H9 (cell line): ENCODE data around the gene PKNOX2. TPM values are rescaled to one million over a fixed set of nuclear protein-coding genes. Genes with fewer than 3 reads are reported as not detected.

Experiments
- DNase-seq: peaks from one replicate; pipeline ENCODE4 v3.0.0-alpha.2; 2017
- H2AFZ ChIP-seq: one replicate; pipeline ENCODE4 v1.6.1; 2013; ENCODE audit warnings: mild to moderate bottlenecking, low read length, control low read depth, moderate library complexity
- H2AK5ac ChIP-seq: 2 replicates; pipeline ENCODE4 v1.6.1; 2013; ENCODE audit warnings: low read length, control low read depth, mixed read lengths; ENCODE audit not compliant: insufficient read length
- H2BK120ac ChIP-seq: one replicate; pipeline ENCODE4 v1.6.1; 2013; ENCODE audit warnings: low read depth, mild to moderate bottlenecking, low read length, control low read depth, inconsistent platforms; ENCODE audit not compliant: poor library complexity, severe bottlenecking
- H2BK12ac ChIP-seq: 2 replicates; pipeline ENCODE4 v1.6.1; 2013; ENCODE audit warnings: low read length, control low read depth, mixed read lengths, low read depth; ENCODE audit not compliant: insufficient read length
- H2BK15ac ChIP-seq: 2 replicates; pipeline ENCODE4 v1.6.1; 2013; ENCODE audit warnings: low read depth, low read length, control low read depth
- H2BK20ac ChIP-seq: one replicate; pipeline ENCODE4 v1.6.1; 2013; ENCODE audit warnings: low read depth, mild to moderate bottlenecking, low read length, control low read depth, inconsistent platforms; ENCODE audit not compliant: poor library complexity, severe bottlenecking
- H2BK5ac ChIP-seq: 2 replicates; pipeline ENCODE4 v1.6.1; 2013; ENCODE audit warnings: low read length, control low read depth, mixed read lengths; ENCODE audit not compliant: insufficient read length
- H3K14ac ChIP-seq: 2 replicates; pipeline ENCODE4 v1.6.1; 2013; ENCODE audit warnings: low read length, control low read depth; ENCODE audit not compliant: insufficient read depth
- H3K18ac ChIP-seq: 2 replicates; pipeline ENCODE4 v1.6.1; 2013; ENCODE audit warnings: low read depth, mild to moderate bottlenecking, mixed read lengths, low read length, control low read depth; ENCODE audit not compliant: insufficient read length
- H3K23ac ChIP-seq: 2 replicates; pipeline ENCODE4 v1.6.1; 2013; ENCODE audit warnings: low read length, control low read depth, mixed read lengths, low read depth; ENCODE audit not compliant: insufficient read length
- H3K23me2 ChIP-seq: 2 replicates; pipeline ENCODE4 v1.6.1; 2013; ENCODE audit warnings: low read depth, mild to moderate bottlenecking, mixed read lengths, low read length, control low read depth; ENCODE audit not compliant: insufficient read length, poor library complexity, severe bottlenecking
- H3K27ac ChIP-seq: 2 replicates; pipeline ENCODE4 v1.5.1; 2013; ENCODE audit warnings: low read length, control low read depth, mixed read lengths, low read depth; ENCODE audit not compliant: insufficient read length
- H3K27me3 ChIP-seq: 2 replicates; pipeline ENCODE4 v1.6.1; 2013; ENCODE audit warnings: low read length, control low read depth, inconsistent platforms; ENCODE audit not compliant: insufficient read depth
- H3K4ac ChIP-seq: 2 replicates; pipeline ENCODE4 v1.6.1; 2013; ENCODE audit warnings: low read depth, mild to moderate bottlenecking, control low read depth, inconsistent platforms, low read length, moderate library complexity
- H3K4me1 ChIP-seq: 2 replicates; pipeline ENCODE4 v1.6.1; 2013; ENCODE audit warnings: low read length, control low read depth, inconsistent platforms; ENCODE audit not compliant: insufficient read depth
- H3K4me2 ChIP-seq: 2 replicates; pipeline ENCODE4 v1.6.1; 2013; ENCODE audit warnings: low read length, control low read depth, mixed read lengths; ENCODE audit not compliant: insufficient read length, insufficient read depth
- H3K56ac ChIP-seq: 2 replicates; pipeline ENCODE4 v1.6.1; 2013; ENCODE audit warnings: low read depth, mild to moderate bottlenecking, mixed read lengths, low read length, control low read depth; ENCODE audit not compliant: insufficient read length
- H3K79me1 ChIP-seq: 2 replicates; pipeline ENCODE4 v1.6.1; 2013; ENCODE audit warnings: low read depth, mild to moderate bottlenecking, moderate library complexity, low read length, control low read depth, inconsistent platforms; ENCODE audit not compliant: insufficient read depth, poor library complexity, severe bottlenecking
- H3K79me2 ChIP-seq: 2 replicates; pipeline ENCODE4 v1.6.1; 2013; ENCODE audit warnings: low read length, control low read depth, inconsistent platforms; ENCODE audit not compliant: insufficient read depth
- H3K9ac ChIP-seq: 2 replicates; pipeline ENCODE4 v1.6.1; 2013; ENCODE audit warnings: low read length, control low read depth, mixed read lengths; ENCODE audit not compliant: insufficient read length; ENCODE audit errors: extremely low read depth
- H3K9me3 ChIP-seq: one replicate; pipeline ENCODE4 v1.6.1; 2013; ENCODE audit warnings: low read depth, low read length, inconsistent platforms; ENCODE audit not compliant: control insufficient read depth
- H3T11ph ChIP-seq: one replicate; pipeline ENCODE4 v1.6.1; 2013; ENCODE audit warnings: mild to moderate bottlenecking, low read length, control low read depth, inconsistent platforms
- H4K20me1 ChIP-seq: one replicate; pipeline ENCODE4 v1.6.1; 2013; ENCODE audit not compliant: control insufficient read depth, insufficient read length, insufficient read depth
- H4K5ac ChIP-seq: 2 replicates; pipeline ENCODE4 v1.6.1; 2013; ENCODE audit warnings: low read depth, mild to moderate bottlenecking, mixed read lengths, low read length, control low read depth; ENCODE audit not compliant: insufficient read length
- H4K8ac ChIP-seq: replicated peaks from 2 replicates; pipeline ENCODE4 v1.6.1; 2013; ENCODE audit warnings: low read length, control low read depth, mixed read lengths, low read depth; ENCODE audit not compliant: insufficient read length
- H4K91ac ChIP-seq: 2 replicates; pipeline ENCODE4 v1.6.1; 2013; ENCODE audit warnings: low read depth, mild to moderate bottlenecking, moderate library complexity, mixed read lengths, low read length, control low read depth; ENCODE audit not compliant: insufficient read length
- H3K27ac Mint-ChIP-seq, 3 experiments: 2 replicates in 2 of 3; 3 replicates in 1 of 3; pipeline ENCODE4 v1.8.0; 2020 to 2021; ENCODE audit warnings: mixed read lengths in 3 of 3, mild to moderate bottlenecking in 1 of 3, moderate library complexity in 1 of 3
- H3K27me3 Mint-ChIP-seq: 2 replicates; pipeline ENCODE4 v1.8.0; 2021; ENCODE audit warnings: low read depth, mild to moderate bottlenecking, moderate library complexity, mixed read lengths
- H3K36me3 Mint-ChIP-seq, 3 experiments: 2 replicates in 2 of 3; 3 replicates in 1 of 3; pipeline ENCODE4 v1.8.0; 2020 to 2021; ENCODE audit warnings: low read depth in 3 of 3, mixed read lengths in 3 of 3; ENCODE audit not compliant: insufficient read depth in 1 of 3
- H3K4me1 Mint-ChIP-seq, 2 experiments: 2 replicates each; pipeline ENCODE4 v1.8.0; 2020; ENCODE audit warnings: mixed read lengths in 2 of 2
- H3K4me3 Mint-ChIP-seq, 2 experiments: 2 replicates in 1 of 2; 3 replicates in 1 of 2; pipeline ENCODE4 v1.8.0; 2020 to 2021; ENCODE audit warnings: mild to moderate bottlenecking in 2 of 2, mixed read lengths in 2 of 2, moderate library complexity in 1 of 2
- H3K9me3 Mint-ChIP-seq, 2 experiments: 2 replicates in 1 of 2; 3 replicates in 1 of 2; pipeline ENCODE4 v1.8.0; 2020; ENCODE audit warnings: mild to moderate bottlenecking in 2 of 2, mixed read lengths in 2 of 2, moderate library complexity in 1 of 2
- WGBS: extraction: QIAGEN DNeasy Blood & Tissue Kit; methylation state at CpG from one replicate; pipeline ENCODE4 v1.1.7; 2013; ENCODE audit warnings: missing lambda C conversion rate, low lambda C conversion rate, mixed read lengths; ENCODE audit not compliant: insufficient read length; ENCODE audit errors: extremely low coverage; 5-methylcytosine and 5-hydroxymethylcytosine counted together
- total RNA-seq: library from RNA; stranded (reverse); gene quantifications from 2 replicates; pipeline ENCODE4 v1.2.1, GENCODE V29; 2021
- TF ChIP-seq, protein P1 (sequence below): fragments of 200-600 bp; sonication (generic); conservative IDR thresholded peaks from 3 replicates; pipeline ENCODE4 v1.8.0; 2021; ENCODE audit warnings: antibody characterized with exemption, mild to moderate bottlenecking

Gene PKNOX2
- total RNA-seq, 1 experiment from 2014 or later = 1.3 TPM

DNA sequence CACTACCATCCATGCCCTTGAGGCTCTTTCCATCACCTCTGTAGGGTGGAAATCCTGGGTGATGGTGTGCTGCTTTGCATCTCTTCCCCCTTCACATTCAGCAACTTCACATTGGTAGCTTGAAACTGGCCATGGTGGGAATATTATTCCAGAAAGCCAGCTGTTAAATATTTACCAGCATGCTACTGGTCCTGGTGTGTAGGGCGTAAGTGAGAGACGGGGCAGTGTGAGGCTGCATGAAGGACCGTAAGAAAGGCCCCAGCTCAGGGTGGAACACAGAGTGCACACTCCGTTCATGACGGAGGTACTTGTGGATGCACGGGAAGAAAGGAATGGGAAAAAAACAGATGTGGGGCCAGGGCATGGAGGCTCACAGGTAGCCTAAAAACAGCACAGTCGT, 121.3 kb downstream of the PKNOX2 start:
- Histone ChIP-seq H3K23ac (no peak overlapping the region), H3T11ph (no peak overlapping the region), H2BK15ac (no peak overlapping the region), H3K9ac (no peak overlapping the region), H4K20me1 (no peaks in the 10 kb centered on the region), H3K56ac (no peak overlapping the region), H2BK5ac (no peak overlapping the region), H3K23me2 (no peaks in the 10 kb centered on the region), H3K27ac (no peak overlapping the region), H4K91ac (no peak overlapping the region), H2BK120ac (no peak overlapping the region), H3K4me2 (no peak overlapping the region), H3K79me2 (no peaks in the 10 kb centered on the region), H3K4me1 (no peaks in the 10 kb centered on the region), H2AFZ (no peak overlapping the region), H4K8ac (no peak overlapping the region), H3K14ac (no peak overlapping the region), H3K79me1 (no peaks in the 10 kb centered on the region), H2BK20ac (no peak overlapping the region), H4K5ac (no peak overlapping the region), H3K27me3 (no peaks in the 10 kb centered on the region), H3K4ac (no peak overlapping the region), H3K18ac (no peak overlapping the region), H2AK5ac (no peak overlapping the region), H3K9me3 (no peaks in the 10 kb centered on the region), H2BK12ac (no peak overlapping the region)
- H3K4me3 Mint-ChIP-seq = no peak overlapping the region
- H3K9me3 Mint-ChIP-seq = no peaks in the 10 kb centered on the region
- H3K4me1 Mint-ChIP-seq = peaks cover 24 to 28% of the 10 kb centered on the region in 2 experiments
- H3K27ac Mint-ChIP-seq = no peak overlapping the region
- no CpG with 5 or more reads among the region's 7 CpGs for WGBS
- no peak for DNase-seq
- peaks cover 1% of the 10 kb centered on the region for H3K27me3 Mint-ChIP-seq
- no peaks in the 10 kb centered on the region for H3K36me3 Mint-ChIP-seq
- TF ChIP-seq, protein P1, sequence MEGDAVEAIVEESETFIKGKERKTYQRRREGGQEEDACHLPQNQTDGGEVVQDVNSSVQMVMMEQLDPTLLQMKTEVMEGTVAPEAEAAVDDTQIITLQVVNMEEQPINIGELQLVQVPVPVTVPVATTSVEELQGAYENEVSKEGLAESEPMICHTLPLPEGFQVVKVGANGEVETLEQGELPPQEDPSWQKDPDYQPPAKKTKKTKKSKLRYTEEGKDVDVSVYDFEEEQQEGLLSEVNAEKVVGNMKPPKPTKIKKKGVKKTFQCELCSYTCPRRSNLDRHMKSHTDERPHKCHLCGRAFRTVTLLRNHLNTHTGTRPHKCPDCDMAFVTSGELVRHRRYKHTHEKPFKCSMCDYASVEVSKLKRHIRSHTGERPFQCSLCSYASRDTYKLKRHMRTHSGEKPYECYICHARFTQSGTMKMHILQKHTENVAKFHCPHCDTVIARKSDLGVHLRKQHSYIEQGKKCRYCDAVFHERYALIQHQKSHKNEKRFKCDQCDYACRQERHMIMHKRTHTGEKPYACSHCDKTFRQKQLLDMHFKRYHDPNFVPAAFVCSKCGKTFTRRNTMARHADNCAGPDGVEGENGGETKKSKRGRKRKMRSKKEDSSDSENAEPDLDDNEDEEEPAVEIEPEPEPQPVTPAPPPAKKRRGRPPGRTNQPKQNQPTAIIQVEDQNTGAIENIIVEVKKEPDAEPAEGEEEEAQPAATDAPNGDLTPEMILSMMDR = no peak
